Sigmoid colon (tissue), 4 donors: ENCODE results near the gene FIG4.

Experiments used
- POLR2A ChIP-seq, 2 donors: fragments of 450-650 bp; IDR thresholded peaks; one replicate each; pipeline ENCODE4 v1.6.1; 2016; ENCODE audit warnings: antibody characterized with exemption in 2 of 2, mild to moderate bottlenecking in 2 of 2, moderate library complexity in 2 of 2
- POLR2AphosphoS5 ChIP-seq, 4 donors: sonication (generic); formaldehyde crosslinking; IDR thresholded peaks; one replicate each; pipeline ENCODE4 v1.6.1; 2017; ENCODE audit warnings: antibody characterized with exemption in 4 of 4

- no peak for TF ChIP-seq POLR2A (IDR thresholded peaks at IDR 0.05)
- TF ChIP-seq POLR2AphosphoS5 (IDR thresholded peaks at IDR 0.05) = no peak
Observed at GRCh38 chr6:109815054-109815453, 124.0 kb downstream of the FIG4 start.
